Sigmoid colon (tissue), 7 donors: Measurements from ENCODE around the gene SAMD9. TPM values are rescaled to one million over a fixed set of nuclear protein-coding genes. Genes with fewer than 3 reads are reported as not detected.

Experiments
- DNase-seq: peaks from one replicate; pipeline ENCODE4 v3.0.0-alpha.2; 2019
- H3K27ac ChIP-seq, 4 donors: fragments of 200-600 bp; sonication (generic); one replicate each; pipeline ENCODE4 v1.5.1; 2016 to 2019; ENCODE audit warnings: mild to moderate bottlenecking in 1 of 4
- H3K27me3 ChIP-seq, 3 donors: fragments of 200-600 bp; sonication (generic); one replicate each; pipeline ENCODE4 v1.5.1; 2019; ENCODE audit warnings: mild to moderate bottlenecking in 1 of 3
- H3K36me3 ChIP-seq, 4 donors: fragments of 200-600 bp; sonication (generic); one replicate each; pipeline ENCODE4 v1.5.1; 2016 to 2019
- H3K4me1 ChIP-seq, 4 donors: fragments of 200-600 bp; sonication (generic); one replicate each; pipeline ENCODE4 v1.5.1; 2017 to 2019
- H3K4me3 ChIP-seq, 4 donors: fragments of 200-600 bp; sonication (generic); one replicate each; pipeline ENCODE4 v1.5.1; 2017 to 2019; ENCODE audit warnings: mild to moderate bottlenecking in 2 of 4, moderate library complexity in 1 of 4
- H3K9me3 ChIP-seq, 4 donors: fragments of 200-600 bp in 3 of 4; sonication (generic) in 3 of 4; one replicate each; pipeline versions ENCODE4 v1.5.1 to v1.6.1; 2013 to 2019
- EP300 ChIP-seq, 4 donors: sonication (generic); formaldehyde crosslinking; IDR thresholded peaks; one replicate each; pipeline ENCODE4 v1.6.1; 2017; ENCODE audit warnings: antibody characterized with exemption in 4 of 4
- POLR2A ChIP-seq, 2 donors: fragments of 450-650 bp; IDR thresholded peaks; one replicate each; pipeline ENCODE4 v1.6.1; 2016; ENCODE audit warnings: antibody characterized with exemption in 2 of 2, mild to moderate bottlenecking in 2 of 2, moderate library complexity in 2 of 2
- POLR2AphosphoS5 ChIP-seq, 4 donors: sonication (generic); formaldehyde crosslinking; IDR thresholded peaks; one replicate each; pipeline ENCODE4 v1.6.1; 2017; ENCODE audit warnings: antibody characterized with exemption in 4 of 4
- WGBS, 2 donors: extraction: QIAGEN DNeasy Blood & Tissue Kit; methylation state at CpG; one replicate each; pipeline ENCODE4 v1.1.7; 2013; 5-methylcytosine and 5-hydroxymethylcytosine counted together
- intact Hi-C: fragments of 100-400 bp; cut with DNase I; formaldehyde crosslinking; loops from one replicate; pipeline ENCODE4 v1.15.1; 2023
- polyA plus RNA-seq, 3 donors: library from polyadenylated mRNA; stranded (reverse); fragments of 200-250 nt; gene quantifications; one replicate each; pipeline ENCODE4 v1.2.3, GENCODE V29; 2013
- total RNA-seq, 4 donors: library from RNA; depleted of rRNA; stranded (reverse); fragments of >200 nt; gene quantifications; one replicate each; pipeline ENCODE4 v1.1.0, GENCODE V29; 2016
- TF ChIP-seq, protein P1 (sequence below), 4 experiments: fragments of 450-650 bp in 3 of 4; fragments of 200-600 bp in 1 of 4; IDR thresholded peaks; one replicate each; pipeline ENCODE4 v1.5.1; 2016 to 2019; ENCODE audit warnings: antibody characterized with exemption in 4 of 4, mild to moderate bottlenecking in 3 of 4, moderate library complexity in 2 of 4
- donor health status: healthy with polysubstance abuse.
- donor health status: Bipolar disorder and iron deficiency.
- donor health status: healthy.

Gene SAMD9
- total and polyA plus RNA-seq, 7 donors, result 5.4 to 14.3 (median 7.5) TPM

DNA sequence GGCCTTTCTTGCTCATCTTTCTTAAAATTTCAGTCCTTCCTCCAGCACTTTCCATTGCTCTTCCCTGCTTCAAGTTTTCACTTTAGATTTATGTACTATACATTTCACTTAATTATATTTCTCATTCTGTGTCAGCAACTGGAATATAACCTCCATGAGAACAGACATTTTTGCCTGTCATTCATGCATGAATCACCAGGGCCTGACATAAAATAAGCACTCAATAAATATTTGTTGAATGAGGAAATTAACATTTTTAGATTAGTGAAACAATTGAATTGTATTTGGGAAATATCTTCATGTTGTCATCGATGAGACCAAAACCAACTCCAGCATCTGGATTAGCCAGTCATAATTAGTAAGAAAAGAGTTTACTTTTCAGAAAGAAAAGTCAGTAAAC lies 24.3 kb upstream of the SAMD9 start:
- Histone ChIP-seq H3K9me3 (peaks cover 0 to 5% (median 0%) of the 10 kb centered on the region in 4 donors), H3K4me3 (no peak overlapping the region), H3K4me1 (peaks cover 0 to 8% (median 5%) of the 10 kb centered on the region in 4 donors), H3K27ac (no peak overlapping the region), H3K36me3 (peaks cover 0 to 74% (median 2%) of the 10 kb centered on the region in 4 donors), H3K27me3 (no peaks in the 10 kb centered on the region)
- WGBS, 2 donors, result 97 to 100% methylated on average over 1 of the region's 1 CpG
- DNase-seq, result no peak
- intact Hi-C loops, result loop anchor here (10.0 kb wide), 1 partner anchor 83 kb away; the partner anchor contains the start of gene HEPACAM2
- no peak for TF ChIP-seq EP300 (IDR thresholded peaks at IDR 0.05)
- no peak for TF ChIP-seq POLR2AphosphoS5 (IDR thresholded peaks at IDR 0.05)
- TF ChIP-seq, protein P1, sequence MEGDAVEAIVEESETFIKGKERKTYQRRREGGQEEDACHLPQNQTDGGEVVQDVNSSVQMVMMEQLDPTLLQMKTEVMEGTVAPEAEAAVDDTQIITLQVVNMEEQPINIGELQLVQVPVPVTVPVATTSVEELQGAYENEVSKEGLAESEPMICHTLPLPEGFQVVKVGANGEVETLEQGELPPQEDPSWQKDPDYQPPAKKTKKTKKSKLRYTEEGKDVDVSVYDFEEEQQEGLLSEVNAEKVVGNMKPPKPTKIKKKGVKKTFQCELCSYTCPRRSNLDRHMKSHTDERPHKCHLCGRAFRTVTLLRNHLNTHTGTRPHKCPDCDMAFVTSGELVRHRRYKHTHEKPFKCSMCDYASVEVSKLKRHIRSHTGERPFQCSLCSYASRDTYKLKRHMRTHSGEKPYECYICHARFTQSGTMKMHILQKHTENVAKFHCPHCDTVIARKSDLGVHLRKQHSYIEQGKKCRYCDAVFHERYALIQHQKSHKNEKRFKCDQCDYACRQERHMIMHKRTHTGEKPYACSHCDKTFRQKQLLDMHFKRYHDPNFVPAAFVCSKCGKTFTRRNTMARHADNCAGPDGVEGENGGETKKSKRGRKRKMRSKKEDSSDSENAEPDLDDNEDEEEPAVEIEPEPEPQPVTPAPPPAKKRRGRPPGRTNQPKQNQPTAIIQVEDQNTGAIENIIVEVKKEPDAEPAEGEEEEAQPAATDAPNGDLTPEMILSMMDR (IDR thresholded peaks at IDR 0.05), result no peak
- no peak for TF ChIP-seq POLR2A (IDR thresholded peaks at IDR 0.05)

DNA sequence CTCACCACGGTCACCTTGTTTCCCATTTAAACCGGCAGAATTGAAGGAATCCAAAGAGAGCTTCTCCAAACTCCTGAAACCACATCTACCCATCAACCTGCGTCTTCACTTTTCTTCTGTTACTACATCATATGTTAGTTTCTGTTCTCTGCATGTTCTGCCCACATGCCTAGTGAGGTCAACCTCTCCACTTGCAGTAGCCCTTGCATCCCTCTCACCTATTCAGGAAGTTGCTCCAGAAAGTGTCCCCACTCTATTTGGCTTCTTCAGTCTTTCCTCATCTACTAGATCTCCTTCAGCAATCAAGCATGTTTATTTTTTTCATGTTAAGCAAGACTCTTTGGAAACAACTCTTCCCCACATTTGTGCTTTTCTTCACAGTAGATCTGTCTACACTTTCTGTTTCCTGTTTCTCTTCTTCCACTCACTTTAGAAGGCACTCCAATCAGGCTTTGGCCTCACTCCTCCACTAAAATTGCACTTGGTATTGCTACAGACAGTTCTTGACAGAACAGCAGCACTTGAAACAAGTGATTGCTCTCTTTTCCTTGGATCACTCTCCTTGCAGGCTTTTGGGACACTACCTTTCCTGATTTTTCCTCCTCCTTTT lies 22.9 kb upstream of the SAMD9 start:
- Histone ChIP-seq H3K4me3 (no peak overlapping the region), H3K27ac (no peak overlapping the region), H3K27me3 (no peaks in the 10 kb centered on the region), H3K9me3 (peaks cover 0 to 5% (median 0%) of the 10 kb centered on the region in 4 donors), H3K4me1 (no peaks in the 10 kb centered on the region), H3K36me3 (peaks cover 0 to 85% (median 7%) of the 10 kb centered on the region in 4 donors)
- TF ChIP-seq POLR2A (IDR thresholded peaks at IDR 0.05) (no peak), POLR2AphosphoS5 (IDR thresholded peaks at IDR 0.05) (no peak), EP300 (IDR thresholded peaks at IDR 0.05) (no peak)
- TF ChIP-seq, protein P1 (IDR thresholded peaks at IDR 0.05), result no peak
- 95 to 96% methylated on average over 3 of the region's 3 CpGs for WGBS, 2 donors
- intact Hi-C loops, result loop anchor here (10.0 kb wide), 1 partner anchor 84 kb away; the partner anchor contains the start of gene HEPACAM2
- no peak for DNase-seq

DNA sequence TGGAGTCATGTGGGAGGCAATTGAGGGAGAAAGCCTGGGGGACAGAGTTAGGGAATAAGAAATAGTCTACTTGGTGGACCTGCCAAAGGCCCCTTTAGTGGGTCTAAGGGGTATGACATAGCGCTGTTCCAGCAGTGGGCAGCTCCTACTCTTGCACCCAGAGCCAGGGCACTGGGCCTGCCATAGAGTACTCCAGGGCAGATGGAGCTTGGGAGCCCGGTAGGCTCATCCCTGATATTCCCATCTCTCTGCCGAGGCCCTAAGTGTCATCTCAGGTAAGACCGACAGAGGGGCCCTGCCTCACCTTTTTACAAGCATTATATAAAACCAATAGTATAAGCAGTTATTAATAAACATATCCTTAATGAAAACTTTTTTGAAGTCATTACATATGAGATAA lies 20.8 kb upstream of the SAMD9 start:
- no peaks in the 10 kb centered on the region for H3K4me1 ChIP-seq
- H3K27ac ChIP-seq, result no peak overlapping the region
- no peak for DNase-seq
- H3K4me3 ChIP-seq, result no peak overlapping the region
- H3K36me3 ChIP-seq, result peaks cover 3 to 75% (median 12%) of the 10 kb centered on the region in 4 donors
- intact Hi-C loops, result no loop called here
- 96 to 97% methylated on average over 4 of the region's 4 CpGs for WGBS, 2 donors
- H3K27me3 ChIP-seq, result no peaks in the 10 kb centered on the region
- H3K9me3 ChIP-seq, result peaks cover 0 to 22% (median 3%) of the 10 kb centered on the region in 4 donors
- TF ChIP-seq, protein P1 (IDR thresholded peaks at IDR 0.05), result no peak
- TF ChIP-seq EP300 (IDR thresholded peaks at IDR 0.05) (no peak), POLR2AphosphoS5 (IDR thresholded peaks at IDR 0.05) (no peak), POLR2A (IDR thresholded peaks at IDR 0.05) (no peak)

DNA sequence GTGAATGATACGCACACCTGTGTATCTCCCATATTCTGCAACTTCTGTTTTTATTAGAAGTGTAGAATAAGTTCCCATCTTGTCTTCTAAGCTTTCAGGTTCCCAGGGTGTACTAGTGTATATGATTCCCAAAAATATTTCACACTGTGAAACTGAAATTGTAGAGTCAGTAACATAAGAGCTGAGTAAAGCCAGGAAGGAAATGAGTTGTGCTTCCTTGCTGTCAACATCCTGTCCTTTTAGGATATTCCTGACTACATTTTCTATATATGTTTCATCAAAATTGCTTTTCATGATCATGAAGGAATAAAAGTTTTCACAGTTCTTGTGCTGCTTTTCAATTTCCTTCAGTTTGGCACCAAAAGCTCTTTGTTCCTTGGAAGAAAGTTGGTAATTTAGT lies 15.2 kb upstream of the SAMD9 start:
- H3K27ac ChIP-seq, result no peak overlapping the region
- no peak for DNase-seq
- WGBS, 2 donors, result 98% methylated on average over 1 of the region's 1 CpG
- H3K9me3 ChIP-seq, result peaks cover 0 to 28% (median 17%) of the 10 kb centered on the region in 4 donors
- H3K36me3 ChIP-seq, result peaks cover 3 to 23% (median 10%) of the 10 kb centered on the region in 4 donors
- H3K4me1 ChIP-seq, result no peaks in the 10 kb centered on the region
- intact Hi-C loops, result no loop called here
- H3K4me3 ChIP-seq, result no peak overlapping the region
- TF ChIP-seq, protein P1 (IDR thresholded peaks at IDR 0.05), result no peak
- TF ChIP-seq POLR2A (IDR thresholded peaks at IDR 0.05) (no peak), EP300 (IDR thresholded peaks at IDR 0.05) (no peak), POLR2AphosphoS5 (IDR thresholded peaks at IDR 0.05) (no peak)
- H3K27me3 ChIP-seq, result no peaks in the 10 kb centered on the region
